Measurements from ENCODE around the gene TJAP1.

TJAP1 gene, protein sequence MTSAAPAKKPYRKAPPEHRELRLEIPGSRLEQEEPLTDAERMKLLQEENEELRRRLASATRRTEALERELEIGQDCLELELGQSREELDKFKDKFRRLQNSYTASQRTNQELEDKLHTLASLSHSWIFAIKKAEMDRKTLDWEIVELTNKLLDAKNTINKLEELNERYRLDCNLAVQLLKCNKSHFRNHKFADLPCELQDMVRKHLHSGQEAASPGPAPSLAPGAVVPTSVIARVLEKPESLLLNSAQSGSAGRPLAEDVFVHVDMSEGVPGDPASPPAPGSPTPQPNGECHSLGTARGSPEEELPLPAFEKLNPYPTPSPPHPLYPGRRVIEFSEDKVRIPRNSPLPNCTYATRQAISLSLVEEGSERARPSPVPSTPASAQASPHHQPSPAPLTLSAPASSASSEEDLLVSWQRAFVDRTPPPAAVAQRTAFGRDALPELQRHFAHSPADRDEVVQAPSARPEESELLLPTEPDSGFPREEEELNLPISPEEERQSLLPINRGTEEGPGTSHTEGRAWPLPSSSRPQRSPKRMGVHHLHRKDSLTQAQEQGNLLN

DNA sequence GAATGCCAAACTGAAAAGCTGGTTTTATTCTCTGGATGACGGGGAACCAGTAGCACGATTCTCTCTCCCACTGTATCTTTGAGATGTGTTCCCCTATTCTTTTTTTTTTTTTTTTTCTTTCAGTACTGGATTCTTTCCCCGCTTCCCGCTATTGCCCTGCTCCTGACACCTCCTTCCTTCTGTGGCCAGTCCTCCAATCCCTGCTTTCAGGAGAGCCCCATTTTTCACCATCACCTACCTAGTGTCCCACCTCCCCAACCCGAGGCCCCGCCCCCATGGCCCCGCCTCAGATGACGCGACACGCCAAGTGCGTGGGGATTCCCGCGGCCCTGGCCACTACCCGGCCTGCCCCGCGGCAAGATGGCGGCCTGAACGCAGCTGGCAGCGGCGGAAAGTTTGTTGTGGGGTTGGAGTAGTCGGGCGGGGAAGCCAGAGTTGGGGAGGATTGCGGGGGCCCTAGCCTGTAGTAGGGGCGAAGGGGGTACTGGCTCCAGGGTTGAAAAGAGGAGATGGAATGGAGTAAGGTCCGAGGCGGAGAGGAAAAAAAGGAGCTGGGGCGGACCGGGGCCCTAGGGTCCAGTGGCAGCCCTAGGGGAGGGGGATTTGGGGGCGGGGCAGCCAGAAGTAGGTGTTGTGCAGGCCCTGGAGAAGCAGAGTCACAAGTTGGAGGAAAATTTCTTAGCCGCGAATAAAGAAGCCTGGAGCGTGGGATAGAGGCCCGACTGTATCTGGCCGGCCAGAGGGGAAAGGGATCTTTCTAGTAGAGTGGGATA lies at the start of gene TJAP1:
Gene TJAP1, plus strand, starts transcription at position 336 of the 773 bp plus-strand sequence. CDS start 21,432 bp downstream, outside the sequence.
- Histone ChIP-seq H3K4me3 (ENCODE audit: low read length in 2 of 2) (peak within 1 kb of the TSS; percentile 76 to 83), H3K27me3 (ENCODE audit: control insufficient read depth in 2 of 2, insufficient read depth in 2 of 2, low read length in 2 of 2) (no peaks in the 10 kb centered on the region), H3K4me1 (ENCODE audit: control insufficient read depth in 2 of 2, insufficient read depth in 2 of 2, low read length in 2 of 2) (peaks cover 8 to 11% of the 10 kb centered on the region in 2 donors), H3K9me3 (ENCODE audit: control insufficient read depth in 2 of 2, low read length in 2 of 2) (no peaks in the 10 kb centered on the region), H3K27ac (ENCODE audit: low read depth in 2 of 2, low read length in 2 of 2) (peak within 1 kb of the TSS; percentile 43 to 58), H3K36me3 (ENCODE audit: control insufficient read depth in 2 of 2, insufficient read depth in 2 of 2, low read length in 2 of 2) (no peaks in the 10 kb centered on the region), H3K9ac (ENCODE audit: low read depth in 1 of 2, low read length in 2 of 2) (peak within 1 kb of the TSS; percentile 67 to 85)

DNA sequence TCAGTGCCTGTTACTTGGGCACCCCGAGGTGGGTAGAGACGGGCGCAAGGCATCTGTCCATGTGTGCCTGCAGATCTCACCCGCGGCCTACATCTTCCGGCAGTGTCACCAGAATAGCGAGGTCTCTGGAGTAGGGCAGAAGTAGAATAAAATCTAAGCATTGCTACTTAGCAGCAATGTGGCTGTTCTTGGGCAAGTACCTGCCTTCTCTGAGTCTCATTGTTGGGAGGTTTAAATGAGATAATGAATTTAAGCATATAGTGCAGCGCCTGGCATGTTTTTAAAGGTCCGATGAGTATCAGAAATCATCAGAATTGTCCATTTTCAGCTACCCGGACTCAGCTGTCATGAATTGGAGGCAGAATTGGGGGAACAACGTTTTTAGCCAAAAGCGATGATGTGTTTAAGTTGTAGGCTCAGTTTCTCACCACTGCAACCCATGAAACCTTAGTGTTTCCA lies 49.2 kb upstream of the TJAP1 start:
- Histone ChIP-seq H3K36me3 (ENCODE audit: control insufficient read depth in 2 of 2, insufficient read depth in 2 of 2, low read length in 2 of 2) (peaks cover 0 to 13% of the 10 kb centered on the region in 2 donors), H3K27ac (ENCODE audit: low read depth in 2 of 2, low read length in 2 of 2) (peak overlapping the region; percentile 86 to 93), H3K4me1 (ENCODE audit: control insufficient read depth in 2 of 2, insufficient read depth in 2 of 2, low read length in 2 of 2) (peaks cover 10 to 11% of the 10 kb centered on the region in 2 donors)

DNA sequence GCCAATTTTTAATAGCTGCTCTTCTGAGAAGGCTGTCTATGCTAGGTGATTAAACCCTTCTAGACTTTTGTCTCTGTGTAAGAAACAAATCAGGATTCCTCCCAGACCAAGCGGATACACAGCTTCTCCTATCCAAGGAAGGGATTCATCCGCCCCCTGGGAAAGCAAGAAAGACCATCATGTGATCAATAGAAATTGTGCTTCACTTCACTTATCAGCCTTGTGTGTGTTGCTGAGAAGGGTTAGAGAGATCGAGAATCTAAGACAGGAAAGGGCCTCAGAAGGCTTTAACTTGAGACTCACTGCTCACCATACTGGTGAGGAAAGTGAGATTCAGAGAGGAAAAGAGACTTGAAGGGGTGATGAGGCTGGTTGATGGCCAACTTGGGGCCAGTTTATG lies 48.5 kb upstream of the TJAP1 start:
- Histone ChIP-seq H3K36me3 (ENCODE audit: control insufficient read depth in 2 of 2, insufficient read depth in 2 of 2, low read length in 2 of 2) (peaks cover 0 to 18% of the 10 kb centered on the region in 2 donors), H3K27ac (ENCODE audit: low read depth in 2 of 2, low read length in 2 of 2) (no peak overlapping the region), H3K4me3 (ENCODE audit: low read length in 2 of 2) (peak overlapping the region; percentile 93 to 97)

More for the DNA sequence above, 49.2 kb upstream of the TJAP1 start:
- peak overlapping the region; percentile 91 to 92 for H3K9ac ChIP-seq (ENCODE audit: low read depth in 1 of 2, low read length in 2 of 2)
- H3K27me3 ChIP-seq (ENCODE audit: control insufficient read depth in 2 of 2, insufficient read depth in 2 of 2, low read length in 2 of 2) = no peaks in the 10 kb centered on the region
- H3K4me3 ChIP-seq (ENCODE audit: low read length in 2 of 2) = peak overlapping the region; percentile 93 to 97
- no peaks in the 10 kb centered on the region for H3K9me3 ChIP-seq (ENCODE audit: control insufficient read depth in 2 of 2, low read length in 2 of 2)

DNA sequence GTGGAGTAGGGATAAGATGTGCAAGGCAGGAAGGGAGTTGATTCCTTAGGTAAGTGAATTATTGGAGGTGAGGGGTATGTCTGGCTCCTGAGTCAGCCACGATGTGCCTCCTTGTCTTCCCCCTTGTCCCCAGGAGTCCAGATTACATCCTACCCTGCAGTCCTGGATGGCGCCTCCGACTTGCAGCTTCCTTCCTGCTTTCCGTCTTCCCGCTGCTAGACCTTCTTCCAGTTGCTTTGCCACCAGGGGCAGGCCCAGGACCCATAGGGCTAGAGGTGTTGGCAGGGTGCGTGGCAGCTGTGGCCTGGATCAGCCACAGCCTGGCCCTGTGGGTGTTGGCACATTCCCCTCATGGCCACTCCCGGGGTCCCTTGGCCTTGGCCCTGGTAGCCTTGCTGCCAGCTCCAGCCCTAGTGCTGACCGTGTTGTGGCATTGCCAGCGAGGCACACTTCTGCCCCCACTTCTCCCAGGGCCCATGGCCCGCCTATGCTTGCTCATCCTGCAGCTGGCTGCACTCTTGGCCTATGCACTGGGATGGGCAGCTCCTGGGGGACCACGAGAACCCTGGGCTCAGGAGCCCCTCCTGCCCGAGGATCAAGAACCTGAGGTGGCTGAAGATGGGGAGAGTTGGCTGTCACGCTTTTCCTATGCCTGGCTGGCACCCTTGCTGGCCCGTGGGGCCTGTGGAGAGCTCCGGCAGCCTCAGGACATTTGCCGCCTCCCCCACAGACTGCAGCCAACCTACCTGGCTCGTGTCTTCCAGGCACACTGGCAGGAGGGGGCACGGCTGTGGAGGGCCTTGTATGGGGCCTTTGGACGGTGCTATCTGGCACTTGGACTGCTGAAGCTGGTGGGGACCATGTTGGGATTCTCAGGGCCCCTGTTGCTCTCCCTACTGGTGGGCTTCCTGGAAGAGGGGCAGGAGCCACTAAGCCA lies 45.1 kb upstream of the TJAP1 start:
- Histone ChIP-seq H3K9me3 (ENCODE audit: control insufficient read depth in 2 of 2, low read length in 2 of 2) (no peaks in the 10 kb centered on the region), H3K4me3 (ENCODE audit: low read length in 2 of 2) (no peak overlapping the region), H3K27me3 (ENCODE audit: control insufficient read depth in 2 of 2, insufficient read depth in 2 of 2, low read length in 2 of 2) (no peaks in the 10 kb centered on the region), H3K36me3 (ENCODE audit: control insufficient read depth in 2 of 2, insufficient read depth in 2 of 2, low read length in 2 of 2) (peaks cover 0 to 27% of the 10 kb centered on the region in 2 donors), H3K9ac (ENCODE audit: low read depth in 1 of 2, low read length in 2 of 2) (no peak overlapping the region), H3K27ac (ENCODE audit: low read depth in 2 of 2, low read length in 2 of 2) (no peak overlapping the region), H3K4me1 (ENCODE audit: control insufficient read depth in 2 of 2, insufficient read depth in 2 of 2, low read length in 2 of 2) (peaks cover 16 to 19% of the 10 kb centered on the region in 2 donors)

More for the DNA sequence above, 48.5 kb upstream of the TJAP1 start:
- H3K4me1 ChIP-seq (ENCODE audit: control insufficient read depth in 2 of 2, insufficient read depth in 2 of 2, low read length in 2 of 2) = peaks cover 10 to 11% of the 10 kb centered on the region in 2 donors
- H3K9me3 ChIP-seq (ENCODE audit: control insufficient read depth in 2 of 2, low read length in 2 of 2) = no peaks in the 10 kb centered on the region
- peak overlapping the region in 1 of 2 donors; percentile 92 for H3K9ac ChIP-seq (ENCODE audit: low read depth in 1 of 2, low read length in 2 of 2)
- H3K27me3 ChIP-seq (ENCODE audit: control insufficient read depth in 2 of 2, insufficient read depth in 2 of 2, low read length in 2 of 2) = no peaks in the 10 kb centered on the region

DNA sequence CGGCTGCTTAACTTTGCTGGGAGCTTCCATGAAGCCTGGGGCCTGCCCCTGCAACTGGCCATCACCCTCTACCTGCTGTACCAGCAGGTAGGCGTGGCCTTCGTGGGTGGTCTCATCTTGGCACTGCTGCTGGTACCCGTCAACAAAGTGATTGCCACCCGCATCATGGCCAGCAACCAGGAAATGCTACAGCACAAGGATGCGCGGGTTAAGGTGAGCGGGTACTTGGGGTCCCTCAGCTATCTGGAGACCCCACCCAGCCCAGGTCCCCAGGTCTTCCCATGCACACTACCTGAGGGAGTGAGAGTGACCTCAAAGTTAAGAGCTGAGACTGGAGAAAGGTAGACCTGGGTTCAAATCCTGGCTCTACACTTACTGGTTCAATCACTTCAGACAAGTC lies 44.2 kb upstream of the TJAP1 start:
- no peak overlapping the region for H3K4me3 ChIP-seq (ENCODE audit: low read length in 2 of 2)
- H3K4me1 ChIP-seq (ENCODE audit: control insufficient read depth in 2 of 2, insufficient read depth in 2 of 2, low read length in 2 of 2) = peaks cover 15 to 19% of the 10 kb centered on the region in 2 donors
- peaks cover 6 to 27% of the 10 kb centered on the region in 2 donors for H3K36me3 ChIP-seq (ENCODE audit: control insufficient read depth in 2 of 2, insufficient read depth in 2 of 2, low read length in 2 of 2)
- H3K9ac ChIP-seq (ENCODE audit: low read depth in 1 of 2, low read length in 2 of 2) = no peak overlapping the region
- H3K27me3 ChIP-seq (ENCODE audit: control insufficient read depth in 2 of 2, insufficient read depth in 2 of 2, low read length in 2 of 2) = no peaks in the 10 kb centered on the region
- H3K27ac ChIP-seq (ENCODE audit: low read depth in 2 of 2, low read length in 2 of 2) = no peak overlapping the region
- no peaks in the 10 kb centered on the region for H3K9me3 ChIP-seq (ENCODE audit: control insufficient read depth in 2 of 2, low read length in 2 of 2)

DNA sequence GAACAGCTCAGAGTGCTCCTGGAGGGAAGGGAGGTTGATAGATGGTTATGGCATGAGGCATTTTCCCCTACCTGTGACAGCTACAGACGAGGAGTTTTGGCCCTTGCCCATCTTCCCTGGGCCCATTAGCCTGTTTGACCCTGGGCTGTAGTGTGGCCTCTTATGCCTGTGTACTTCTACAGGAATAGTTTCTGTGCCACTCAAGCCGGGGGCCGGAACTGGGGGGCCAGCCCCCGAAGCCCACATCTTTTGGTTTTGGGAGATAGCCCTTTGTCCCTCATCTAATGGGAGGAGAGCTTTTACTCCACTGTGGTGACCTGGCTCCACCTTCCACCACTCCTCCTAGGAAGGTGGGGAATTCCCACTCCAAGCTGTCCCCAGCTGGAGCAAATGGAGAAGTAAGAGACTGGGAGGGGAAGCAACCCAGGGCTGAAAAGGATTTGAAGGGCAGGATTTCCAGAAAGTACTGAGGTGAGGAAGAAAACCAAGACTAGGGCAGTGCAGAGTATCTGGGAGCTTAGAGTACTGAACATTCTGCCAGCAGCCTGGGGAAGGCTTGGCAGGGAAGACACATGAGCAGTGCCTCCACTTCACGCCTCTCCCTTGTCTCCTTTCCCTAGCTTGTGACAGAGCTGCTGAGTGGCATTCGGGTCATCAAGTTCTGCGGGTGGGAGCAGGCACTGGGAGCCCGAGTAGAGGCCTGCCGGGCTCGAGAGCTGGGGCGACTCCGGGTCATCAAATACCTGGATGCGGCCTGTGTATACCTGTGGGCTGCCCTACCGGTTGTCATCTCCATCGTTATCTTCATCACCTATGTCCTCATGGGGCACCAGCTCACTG lies 43.1 kb upstream of the TJAP1 start:
- Histone ChIP-seq H3K36me3 (ENCODE audit: control insufficient read depth in 2 of 2, insufficient read depth in 2 of 2, low read length in 2 of 2) (peaks cover 6 to 35% of the 10 kb centered on the region in 2 donors), H3K4me1 (ENCODE audit: control insufficient read depth in 2 of 2, insufficient read depth in 2 of 2, low read length in 2 of 2) (peaks cover 6 to 12% of the 10 kb centered on the region in 2 donors), H3K27ac (ENCODE audit: low read depth in 2 of 2, low read length in 2 of 2) (no peak overlapping the region), H3K4me3 (ENCODE audit: low read length in 2 of 2) (no peak overlapping the region), H3K9ac (ENCODE audit: low read depth in 1 of 2, low read length in 2 of 2) (no peak overlapping the region), H3K27me3 (ENCODE audit: control insufficient read depth in 2 of 2, insufficient read depth in 2 of 2, low read length in 2 of 2) (no peaks in the 10 kb centered on the region), H3K9me3 (ENCODE audit: control insufficient read depth in 2 of 2, low read length in 2 of 2) (no peaks in the 10 kb centered on the region)

DNA sequence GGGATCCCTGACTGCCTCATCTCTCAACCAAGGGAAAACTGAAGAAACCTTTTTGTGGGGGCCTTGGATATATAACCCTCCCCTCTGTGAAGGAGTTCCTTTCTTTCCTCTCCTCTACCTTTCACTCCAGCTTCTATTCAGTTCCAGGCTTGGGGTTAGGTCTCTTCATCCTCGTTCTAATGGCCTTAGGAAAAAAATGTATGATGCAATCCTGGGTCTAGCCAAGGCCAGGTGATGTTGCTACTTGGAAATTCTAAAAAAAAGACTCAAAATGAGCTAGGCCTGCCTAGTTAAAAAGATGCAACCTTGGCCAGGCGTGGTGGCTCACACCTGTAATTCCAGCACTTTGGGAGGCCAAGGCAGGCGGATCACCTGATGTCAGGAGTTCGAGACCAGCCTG lies 42.4 kb upstream of the TJAP1 start:
- Histone ChIP-seq H3K4me3 (ENCODE audit: low read length in 2 of 2) (no peak overlapping the region), H3K4me1 (ENCODE audit: control insufficient read depth in 2 of 2, insufficient read depth in 2 of 2, low read length in 2 of 2) (peaks cover 6 to 12% of the 10 kb centered on the region in 2 donors), H3K9me3 (ENCODE audit: control insufficient read depth in 2 of 2, low read length in 2 of 2) (no peaks in the 10 kb centered on the region), H3K27me3 (ENCODE audit: control insufficient read depth in 2 of 2, insufficient read depth in 2 of 2, low read length in 2 of 2) (no peaks in the 10 kb centered on the region), H3K9ac (ENCODE audit: low read depth in 1 of 2, low read length in 2 of 2) (no peak overlapping the region), H3K36me3 (ENCODE audit: control insufficient read depth in 2 of 2, insufficient read depth in 2 of 2, low read length in 2 of 2) (peaks cover 6 to 38% of the 10 kb centered on the region in 2 donors), H3K27ac (ENCODE audit: low read depth in 2 of 2, low read length in 2 of 2) (no peak overlapping the region)

DNA sequence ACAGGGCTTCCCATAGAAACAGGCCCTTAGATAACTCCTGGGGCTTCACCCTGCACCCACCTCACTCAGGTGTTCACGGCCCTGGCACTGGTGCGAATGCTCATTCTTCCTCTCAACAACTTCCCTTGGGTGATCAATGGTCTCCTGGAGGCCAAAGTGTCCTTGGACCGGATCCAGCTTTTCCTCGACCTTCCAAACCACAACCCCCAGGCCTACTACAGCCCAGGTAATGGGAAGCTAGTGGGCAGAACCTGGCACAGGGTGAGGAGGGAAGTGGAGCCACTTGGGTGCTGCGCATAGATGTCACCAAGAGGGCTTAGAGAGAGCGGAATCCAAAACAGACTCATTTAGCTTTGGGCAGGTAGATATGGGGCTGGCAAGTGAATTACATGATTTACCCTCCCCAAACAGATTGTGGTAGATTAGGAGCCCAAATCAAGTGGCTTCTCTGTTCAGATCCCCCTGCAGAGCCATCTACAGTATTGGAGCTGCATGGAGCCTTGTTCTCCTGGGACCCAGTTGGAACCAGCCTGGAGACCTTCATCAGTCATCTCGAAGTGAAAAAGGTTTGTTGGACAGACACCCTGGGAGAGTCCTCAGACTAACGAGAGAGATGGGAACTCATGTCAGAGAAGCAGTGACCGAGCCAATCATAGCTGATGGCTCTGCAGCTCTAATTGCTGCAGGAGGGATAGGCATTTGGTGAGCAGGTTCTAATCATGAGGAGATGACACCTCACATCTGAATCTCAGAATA lies 41.5 kb upstream of the TJAP1 start:
- peaks cover 6 to 12% of the 10 kb centered on the region in 2 donors for H3K4me1 ChIP-seq (ENCODE audit: control insufficient read depth in 2 of 2, insufficient read depth in 2 of 2, low read length in 2 of 2)
- no peak overlapping the region for H3K4me3 ChIP-seq (ENCODE audit: low read length in 2 of 2)
- H3K9ac ChIP-seq (ENCODE audit: low read depth in 1 of 2, low read length in 2 of 2) = no peak overlapping the region
- no peaks in the 10 kb centered on the region for H3K27me3 ChIP-seq (ENCODE audit: control insufficient read depth in 2 of 2, insufficient read depth in 2 of 2, low read length in 2 of 2)
- no peaks in the 10 kb centered on the region for H3K9me3 ChIP-seq (ENCODE audit: control insufficient read depth in 2 of 2, low read length in 2 of 2)
- H3K27ac ChIP-seq (ENCODE audit: low read depth in 2 of 2, low read length in 2 of 2) = peak overlapping the region in 1 of 2 donors; percentile 35
- peaks cover 10 to 42% of the 10 kb centered on the region in 2 donors for H3K36me3 ChIP-seq (ENCODE audit: control insufficient read depth in 2 of 2, insufficient read depth in 2 of 2, low read length in 2 of 2)

Measured in mucosa of rectum (tissue), 2 donors.